GM12878 (cell line): Measurements from ENCODE around the gene ZNF423.

Experiments used
- CEBPB ChIP-seq, 2 experiments: fragments of 150-350 bp in 1 of 2; IDR thresholded peaks; 2 replicates each; pipeline ENCODE4 v1.6.1; 2012 to 2014; ENCODE audit warnings: low read depth in 2 of 2, low read length in 2 of 2, borderline replicate concordance in 1 of 2, inconsistent platforms in 1 of 2
- CHD2 ChIP-seq: IDR thresholded peaks from 2 replicates; pipeline ENCODE4 v1.6.1; 2011; ENCODE audit warnings: low read depth, low read length, improper control_type of control experiment, borderline replicate concordance
- GABPA ChIP-seq: IDR thresholded peaks from 2 replicates; pipeline ENCODE4 v1.6.1; 2014; ENCODE audit warnings: antibody characterized with exemption, low read depth, mild to moderate bottlenecking, inconsistent platforms
- NFYB ChIP-seq: IDR thresholded peaks from 2 replicates; pipeline ENCODE4 v1.6.1; 2011; ENCODE audit warnings: low read depth, mild to moderate bottlenecking, low read length, improper control_type of control experiment, moderate library complexity; ENCODE audit not compliant: insufficient read depth
- PAX5 ChIP-seq: IDR thresholded peaks from 2 replicates; pipeline ENCODE4 v1.6.1; 2011; ENCODE audit warnings: low read depth, low read length, borderline replicate concordance
- RAD21 ChIP-seq: IDR thresholded peaks from 2 replicates; pipeline ENCODE4 v1.6.1; 2011; ENCODE audit warnings: mild to moderate bottlenecking, low read depth, low read length, moderate library complexity; ENCODE audit not compliant: insufficient read depth
- SKIL ChIP-seq: fragments of 450-650 bp; IDR thresholded peaks from 2 replicates; pipeline ENCODE4 v1.6.1; 2017; ENCODE audit warnings: mild to moderate bottlenecking, low read depth, inconsistent platforms; ENCODE audit not compliant: poor library complexity, severe bottlenecking
- TF ChIP-seq, protein P1 (sequence below): IDR thresholded peaks from 2 replicates; pipeline ENCODE4 v1.6.1; 2012; ENCODE audit warnings: mild to moderate bottlenecking, low read depth, low read length

DNA sequence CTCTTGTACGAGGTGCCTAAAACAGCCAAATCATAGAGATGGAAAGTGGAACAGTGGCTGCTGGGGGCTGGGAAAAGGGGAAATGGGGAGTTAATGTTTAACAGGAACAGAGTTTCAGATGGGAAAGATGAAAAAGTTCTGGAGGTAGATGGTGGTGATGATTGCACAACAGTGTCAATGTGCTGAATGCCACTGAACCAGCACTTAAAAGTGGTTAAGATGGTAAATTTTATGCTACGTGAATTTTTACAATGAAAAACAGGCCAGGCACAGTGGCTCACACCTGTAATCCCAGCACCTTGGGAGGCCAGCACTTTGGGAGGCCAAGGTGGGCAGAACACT, 351.9 kb downstream of the ZNF423 start:
- no peak for TF ChIP-seq GABPA
- TF ChIP-seq, protein P1, sequence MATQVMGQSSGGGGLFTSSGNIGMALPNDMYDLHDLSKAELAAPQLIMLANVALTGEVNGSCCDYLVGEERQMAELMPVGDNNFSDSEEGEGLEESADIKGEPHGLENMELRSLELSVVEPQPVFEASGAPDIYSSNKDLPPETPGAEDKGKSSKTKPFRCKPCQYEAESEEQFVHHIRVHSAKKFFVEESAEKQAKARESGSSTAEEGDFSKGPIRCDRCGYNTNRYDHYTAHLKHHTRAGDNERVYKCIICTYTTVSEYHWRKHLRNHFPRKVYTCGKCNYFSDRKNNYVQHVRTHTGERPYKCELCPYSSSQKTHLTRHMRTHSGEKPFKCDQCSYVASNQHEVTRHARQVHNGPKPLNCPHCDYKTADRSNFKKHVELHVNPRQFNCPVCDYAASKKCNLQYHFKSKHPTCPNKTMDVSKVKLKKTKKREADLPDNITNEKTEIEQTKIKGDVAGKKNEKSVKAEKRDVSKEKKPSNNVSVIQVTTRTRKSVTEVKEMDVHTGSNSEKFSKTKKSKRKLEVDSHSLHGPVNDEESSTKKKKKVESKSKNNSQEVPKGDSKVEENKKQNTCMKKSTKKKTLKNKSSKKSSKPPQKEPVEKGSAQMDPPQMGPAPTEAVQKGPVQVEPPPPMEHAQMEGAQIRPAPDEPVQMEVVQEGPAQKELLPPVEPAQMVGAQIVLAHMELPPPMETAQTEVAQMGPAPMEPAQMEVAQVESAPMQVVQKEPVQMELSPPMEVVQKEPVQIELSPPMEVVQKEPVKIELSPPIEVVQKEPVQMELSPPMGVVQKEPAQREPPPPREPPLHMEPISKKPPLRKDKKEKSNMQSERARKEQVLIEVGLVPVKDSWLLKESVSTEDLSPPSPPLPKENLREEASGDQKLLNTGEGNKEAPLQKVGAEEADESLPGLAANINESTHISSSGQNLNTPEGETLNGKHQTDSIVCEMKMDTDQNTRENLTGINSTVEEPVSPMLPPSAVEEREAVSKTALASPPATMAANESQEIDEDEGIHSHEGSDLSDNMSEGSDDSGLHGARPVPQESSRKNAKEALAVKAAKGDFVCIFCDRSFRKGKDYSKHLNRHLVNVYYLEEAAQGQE = no peak
- no peak for TF ChIP-seq NFYB
- TF ChIP-seq CEBPB (IDR thresholded peaks at IDR 0.05; ENCODE audit: borderline replicate concordance in 1 of 2, low read depth in 2 of 2, low read length in 2 of 2) = no peak
- TF ChIP-seq PAX5 = no peak
- TF ChIP-seq RAD21 = no peak
- TF ChIP-seq CHD2 = no peak
- no peak for TF ChIP-seq SKIL
